HEK293T (cell line): ENCODE results near the gene JARID2.

Experiments
- CTBP1 ChIP-seq: fragments of 450-650 bp; IDR thresholded peaks from 2 replicates; pipeline ENCODE4 v1.6.1; 2016; ENCODE audit warnings: borderline replicate concordance
- FOXA1 ChIP-seq: fragments of 450-650 bp; IDR thresholded peaks from 2 replicates; pipeline ENCODE4 v1.6.1; 2016; ENCODE audit warnings: mild to moderate bottlenecking
- FOXK2 ChIP-seq: fragments of 450-650 bp; IDR thresholded peaks from 2 replicates; pipeline ENCODE4 v1.6.1; 2016; ENCODE audit warnings: mild to moderate bottlenecking
- L3MBTL2 ChIP-seq: fragments of 450-650 bp; conservative IDR thresholded peaks from 2 replicates; pipeline ENCODE4 v1.6.1; 2016; ENCODE audit warnings: mild to moderate bottlenecking
- LEF1 ChIP-seq: fragments of 450-650 bp; IDR thresholded peaks from 2 replicates; pipeline ENCODE4 v1.6.1; 2017; ENCODE audit warnings: mild to moderate bottlenecking, borderline replicate concordance
- NFRKB ChIP-seq: fragments of 450-650 bp; IDR thresholded peaks from 2 replicates; pipeline ENCODE4 v1.6.1; 2016; ENCODE audit warnings: mild to moderate bottlenecking, moderate library complexity
- SP1 ChIP-seq: fragments of 450-650 bp; IDR thresholded peaks from 2 replicates; pipeline ENCODE4 v1.6.1; 2017
- ZNF384 ChIP-seq: fragments of 450-650 bp; IDR thresholded peaks from 2 replicates; pipeline ENCODE4 v1.6.1; 2016

DNA sequence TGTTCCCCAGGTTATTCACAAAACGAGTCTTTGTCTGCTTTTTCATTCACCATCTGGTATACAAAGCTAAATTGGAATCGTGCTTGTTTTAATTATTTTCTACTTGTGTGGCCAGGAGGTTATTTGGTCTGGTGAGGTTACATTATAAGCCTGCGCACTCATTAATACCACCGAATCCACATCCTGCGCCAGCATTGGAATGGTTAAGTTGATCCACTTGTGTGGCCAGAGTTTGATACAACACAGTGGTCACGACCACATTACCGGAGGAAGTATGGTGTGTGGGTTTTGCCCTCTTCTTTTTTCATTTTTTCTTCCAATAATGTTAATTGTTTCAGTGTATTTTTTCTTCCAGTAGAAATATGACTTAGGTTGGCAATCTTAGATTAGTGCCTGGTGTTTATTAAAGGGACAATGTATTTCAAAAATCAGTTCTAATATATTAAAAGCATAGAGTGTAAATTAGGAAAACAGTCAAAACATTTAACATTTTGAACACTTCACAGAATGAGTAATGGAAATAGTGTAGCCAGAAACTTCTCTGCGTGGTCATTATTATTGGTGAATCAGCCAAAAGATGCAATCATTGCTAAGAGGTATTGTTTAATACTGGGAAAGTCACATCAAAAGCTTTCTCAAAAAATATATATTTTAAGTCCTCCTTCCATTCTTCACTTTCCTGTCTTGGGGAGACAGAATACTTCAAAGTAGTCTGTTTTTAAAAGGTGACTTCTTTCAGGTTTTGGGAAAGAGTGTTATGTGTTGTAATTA, 84.5 kb downstream of the JARID2 start:
- TF ChIP-seq LEF1 (no peak), FOXK2 (no peak), SP1 (no peak), CTBP1 (no peak), NFRKB (no peak), L3MBTL2 (no peak), ZNF384 (no peak), FOXA1 (no peak)
